ENCODE measurements around the gene PEAK3.

GRCh38 chr19:2244125-2244411 lies 37.9 kb downstream of the PEAK3 start:
- TF ChIP-seq SIN3A (IDR thresholded peaks at IDR 0.05; ENCODE audit: borderline replicate concordance, low read depth, low read length) (no peak), CTCF (IDR thresholded peaks at IDR 0.05) (no peak)

Data from SK-N-SH (cell line).